H1 (cell line): ENCODE measurements around the gene MIGA1. TPM values are rescaled to one million over a fixed set of nuclear protein-coding genes. Genes with fewer than 3 reads are reported as not detected.

Source experiments
- CTCF ChIA-PET: fragments of 300-600 bp; sonication (Branson Sonifier 250); formaldehyde crosslinking; loops from one replicate; lab custom pipeline; 2021; ENCODE audit not compliant: partially characterized antibody; lab: Charles Lee
- POLR2A ChIA-PET: fragments of 300-600 bp; sonication (Branson Sonifier 250); formaldehyde crosslinking; loops from one replicate; lab custom pipeline; 2021; ENCODE audit warnings: inconsistent platforms; ENCODE audit not compliant: partially characterized antibody; lab: Charles Lee
- DNase-seq, 2 experiments: peaks; one replicate each; pipeline versions ENCODE4 v3.0.0 to v3.0.0-alpha.2; 2010 to 2022; ENCODE audit warnings: low spot score in 2 of 2, low read depth in 1 of 2, mixed read lengths in 1 of 2
- FAIRE-seq: peaks from 2 replicates; lab custom pipeline; 2011; peaks lifted over from hg19 to GRCh38; lab: Jason Lieb, UNC
- H2AFZ ChIP-seq: 2 replicates; pipeline ENCODE4 v1.8.1; 2012; ENCODE audit warnings: low read length, inconsistent platforms
- H2AK5ac ChIP-seq: 2 replicates; pipeline ENCODE4 v1.6.1; 2013; ENCODE audit warnings: low read depth, low read length
- H2BK120ac ChIP-seq: replicated peaks from 2 replicates; pipeline ENCODE3; 2013; ENCODE audit warnings: low read depth, low read length, inconsistent platforms
- H2BK12ac ChIP-seq: 2 replicates; pipeline ENCODE4 v1.6.1; 2013; ENCODE audit warnings: low read depth, low read length
- H2BK15ac ChIP-seq: 2 replicates; pipeline ENCODE4 v1.6.1; 2013; ENCODE audit warnings: low read length
- H2BK20ac ChIP-seq: 2 replicates; pipeline ENCODE4 v1.6.1; 2013; ENCODE audit warnings: low read length
- H2BK5ac ChIP-seq: 2 replicates; pipeline ENCODE4 v1.6.1; 2013; ENCODE audit warnings: low read depth, low read length
- H3K14ac ChIP-seq: 2 replicates; pipeline ENCODE4 v1.6.1; 2013; ENCODE audit warnings: inconsistent platforms; ENCODE audit not compliant: insufficient read length
- H3K18ac ChIP-seq: 2 replicates; pipeline ENCODE4 v1.6.1; 2013; ENCODE audit warnings: low read length; ENCODE audit errors: extremely low read depth
- H3K23ac ChIP-seq: 2 replicates; pipeline ENCODE4 v1.6.1; 2013; ENCODE audit warnings: inconsistent platforms; ENCODE audit not compliant: insufficient read length
- H3K23me2 ChIP-seq: 2 replicates; pipeline ENCODE4 v1.6.1; 2013; ENCODE audit warnings: low read depth, low read length
- H3K27ac ChIP-seq: 2 replicates; pipeline ENCODE4 v1.6.1; 2011; ENCODE audit warnings: low read depth, low read length, inconsistent platforms
- H3K27me3 ChIP-seq, 4 experiments: replicated peaks in 1 of 4; 1 replicate in 1 of 4; 2 replicates in 3 of 4; pipeline versions ENCODE4 v1.6.1 to v1.8.1; 2011 to 2013; ENCODE audit warnings: low read length in 3 of 4, mild to moderate bottlenecking in 3 of 4, inconsistent platforms in 2 of 4, mixed read lengths in 2 of 4, moderate library complexity in 1 of 4; ENCODE audit not compliant: control insufficient read depth in 3 of 4, insufficient read depth in 3 of 4; ENCODE audit errors: extremely low read depth in 1 of 4
- H3K36me3 ChIP-seq, 4 experiments: 2 replicates each; pipeline versions ENCODE4 v1.6.1 to v1.8.1; 2011 to 2013; ENCODE audit warnings: mild to moderate bottlenecking in 4 of 4, low read length in 3 of 4, moderate library complexity in 2 of 4, control low read depth in 1 of 4, inconsistent platforms in 1 of 4; ENCODE audit not compliant: insufficient read depth in 4 of 4, control insufficient read depth in 2 of 4
- H3K4ac ChIP-seq: replicated peaks from 2 replicates; pipeline ENCODE3; 2013; ENCODE audit warnings: low read length, low read depth, mixed read lengths, inconsistent platforms; ENCODE audit not compliant: insufficient read length
- H3K4me1 ChIP-seq, 4 experiments: replicated peaks in 1 of 4; 1 replicate in 1 of 4; 2 replicates in 3 of 4; pipeline versions ENCODE4 v1.6.1 to v1.8.1; 2011 to 2013; ENCODE audit warnings: low read length in 3 of 4, inconsistent platforms in 2 of 4, mixed read lengths in 1 of 4; ENCODE audit not compliant: insufficient read depth in 4 of 4, control insufficient read depth in 3 of 4
- H3K4me2 ChIP-seq, 2 experiments: 2 replicates each; pipeline versions ENCODE4 v1.6.1 to v1.8.1; 2011 to 2013; ENCODE audit warnings: low read depth in 2 of 2, low read length in 2 of 2, control low read depth in 1 of 2, inconsistent platforms in 1 of 2, mild to moderate bottlenecking in 1 of 2; ENCODE audit not compliant: insufficient read depth in 1 of 2
- H3K4me3 ChIP-seq, 4 experiments: fragments of 200-600, 300-600 bp in 1 of 4; sonication (generic), shearing (Covaris generic), sonication (Bioruptor Twin) in 1 of 4; 2 replicates each; pipeline versions ENCODE4 v1.5.1 to v1.8.1; 2011 to 2016; ENCODE audit warnings: low read length in 4 of 4, low read depth in 3 of 4, control low read depth in 2 of 4, inconsistent platforms in 2 of 4, mild to moderate bottlenecking in 2 of 4, mixed read lengths in 1 of 4, moderate library complexity in 1 of 4; ENCODE audit not compliant: insufficient read depth in 2 of 4; ENCODE audit errors: extremely low read depth in 1 of 4
- H3K56ac ChIP-seq: replicated peaks from 2 replicates; pipeline ENCODE3; 2013; ENCODE audit warnings: low read depth, mild to moderate bottlenecking, mixed read lengths, low read length, inconsistent platforms; ENCODE audit not compliant: insufficient read length
- H3K79me1 ChIP-seq: 2 replicates; pipeline ENCODE4 v1.6.1; 2013; ENCODE audit warnings: low read depth, low read length, control low read depth
- H3K79me2 ChIP-seq, 2 experiments: 2 replicates each; pipeline versions ENCODE4 v1.6.1 to v1.8.1; 2012 to 2013; ENCODE audit warnings: low read length in 2 of 2, mild to moderate bottlenecking in 2 of 2, inconsistent platforms in 1 of 2; ENCODE audit not compliant: insufficient read depth in 2 of 2, control insufficient read depth in 1 of 2
- H3K9ac ChIP-seq, 4 experiments: replicated peaks in 1 of 4; 1 replicate in 1 of 4; 2 replicates in 3 of 4; pipeline versions ENCODE4 v1.6.1 to v1.8.1; 2011 to 2013; ENCODE audit warnings: low read depth in 3 of 4, low read length in 3 of 4, control low read depth in 2 of 4, mild to moderate bottlenecking in 2 of 4, moderate library complexity in 2 of 4, inconsistent platforms in 1 of 4; ENCODE audit errors: extremely low read depth in 1 of 4
- H3K9me3 ChIP-seq, 2 experiments: 2 replicates each; pipeline versions ENCODE4 v1.6.1 to v1.8.1; 2012 to 2013; ENCODE audit warnings: mild to moderate bottlenecking in 2 of 2, moderate library complexity in 2 of 2, control low read depth in 1 of 2, inconsistent platforms in 1 of 2, low read depth in 1 of 2, low read length in 1 of 2, mixed read lengths in 1 of 2; ENCODE audit not compliant: insufficient read depth in 2 of 2
- H4K20me1 ChIP-seq, 2 experiments: replicated peaks in 1 of 2; 2 replicates each; pipeline versions ENCODE3 to v1.8.1; 2011 to 2013; ENCODE audit warnings: inconsistent platforms in 2 of 2, low read length in 2 of 2, mild to moderate bottlenecking in 1 of 2; ENCODE audit not compliant: insufficient read depth in 2 of 2, control insufficient read depth in 1 of 2
- H4K5ac ChIP-seq: 2 replicates; pipeline ENCODE4 v1.6.1; 2013; ENCODE audit warnings: low read length, low read depth, mixed read lengths, inconsistent platforms; ENCODE audit not compliant: insufficient read length
- H4K8ac ChIP-seq: 2 replicates; pipeline ENCODE4 v1.8.0; 2013; ENCODE audit warnings: mild to moderate bottlenecking, moderate library complexity, low read length, inconsistent platforms; ENCODE audit not compliant: insufficient read depth; ENCODE audit errors: extremely low read depth
- H4K91ac ChIP-seq: replicated peaks from 2 replicates; pipeline ENCODE3; 2013; ENCODE audit warnings: low read length, mixed read lengths, inconsistent platforms; ENCODE audit not compliant: insufficient read length
- FOSL1 ChIP-seq: IDR thresholded peaks from 2 replicates; pipeline ENCODE4 v1.6.1; 2011; ENCODE audit warnings: mild to moderate bottlenecking, low read depth, low read length, moderate library complexity; ENCODE audit not compliant: insufficient read depth
- GABPA ChIP-seq: IDR thresholded peaks from 2 replicates; pipeline ENCODE4 v1.6.1; 2011; ENCODE audit warnings: mild to moderate bottlenecking, low read length, moderate library complexity, borderline replicate concordance; ENCODE audit not compliant: insufficient read depth
- RFX5 ChIP-seq: IDR thresholded peaks from 2 replicates; pipeline ENCODE4 v1.6.1; 2011; ENCODE audit warnings: low read depth, low read length, improper control_type of control experiment, borderline replicate concordance
- WGBS, 2 experiments: shearing (Covaris generic) in 1 of 2; methylation state at CpG; one replicate each; pipeline versions ENCODE4 v1.1.6 to v1.1.7; 2013 to 2015; ENCODE audit warnings: low lambda C conversion rate in 2 of 2, mixed read lengths in 2 of 2, inconsistent platforms in 1 of 2, low coverage in 1 of 2, missing lambda C conversion rate in 1 of 2; ENCODE audit not compliant: insufficient replicate concordance in 2 of 2, insufficient coverage in 1 of 2, insufficient read length in 1 of 2; ENCODE audit errors: extremely low coverage in 1 of 2, missing lambda C conversion rate in 1 of 2; 5-methylcytosine and 5-hydroxymethylcytosine counted together
- polyA plus RNA-seq, 7 experiments: library from polyadenylated mRNA; depleted of rRNA in 3 of 7; stranded (reverse) in 5 of 7; unstranded in 2 of 7; fragments of >200 nt in 5 of 7; fragments of 200-250 nt in 2 of 7; gene quantifications; 1 replicate in 5 of 7; 2 replicates in 1 of 7; 4 replicates in 1 of 7; pipeline versions ENCODE4 v1.2.1 to v1.2.3, GENCODE V29; 2011 to 2013; ENCODE audit warnings: missing spikeins in 2 of 7, mixed read lengths in 2 of 7
- total RNA-seq: library from RNA; stranded (reverse); fragmentation: NEBNext Ultra II Directional; extraction: Animal tissue kit (Norgen Biotek cat#: 25700); gene quantifications from 2 replicates; pipeline ENCODE4 v1.2.1, GENCODE V29; 2021

MIGA1 gene
- total and polyA plus RNA-seq, 2 of the 8 experiments (the other 6 are each of a cell fraction or from before 2014, with no cell fraction given) = 0.95 to 7.0 TPM

DNA sequence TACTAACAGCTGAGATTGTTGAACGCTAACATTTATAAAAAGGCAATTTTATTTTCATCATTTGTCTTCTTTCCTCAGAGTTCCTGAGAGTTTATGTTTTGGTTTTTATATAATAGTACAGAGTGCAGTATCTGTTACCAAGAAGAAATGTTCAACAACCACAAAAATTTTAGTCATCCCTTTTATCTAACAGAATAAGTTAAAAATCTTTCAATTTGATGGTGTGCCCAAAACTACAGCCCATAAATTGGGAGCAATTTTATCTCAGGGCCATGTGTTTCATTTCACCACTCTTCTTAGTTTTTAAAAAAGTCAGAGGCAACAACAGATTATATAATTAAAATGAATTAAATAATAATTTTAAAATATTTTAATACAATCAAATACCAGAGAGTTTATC, 146.1 kb downstream of the MIGA1 start:
- H4K91ac ChIP-seq = no peak overlapping the region
- H3K4me2 ChIP-seq = no peak overlapping the region
- H2BK5ac ChIP-seq = no peak overlapping the region
- no peak overlapping the region for H3K27ac ChIP-seq
- TF ChIP-seq RFX5 (no peak), GABPA (no peak), FOSL1 (no peak)
- CTCF ChIA-PET = no interaction called here
- DNase-seq = no peak
- H3K14ac ChIP-seq = no peak overlapping the region
- H3K4me1 ChIP-seq = no peaks in the 10 kb centered on the region
- no peaks in the 10 kb centered on the region; a peak in 1 of 8 replicates for H3K36me3 ChIP-seq
- no peaks in the 10 kb centered on the region for H3K27me3 ChIP-seq
- H3K23me2 ChIP-seq = no peaks in the 10 kb centered on the region
- POLR2A ChIA-PET = no interaction called here
- no peak overlapping the region for H3K4me3 ChIP-seq
- H3K79me1 ChIP-seq = no peaks in the 10 kb centered on the region
- H2AFZ ChIP-seq = no peak overlapping the region
- H4K20me1 ChIP-seq = no peaks in the 10 kb centered on the region
- no peak overlapping the region for H2BK20ac ChIP-seq
- H3K18ac ChIP-seq = no peak overlapping the region
- no peak overlapping the region for H3K4ac ChIP-seq
- FAIRE-seq = no peak
- no peak overlapping the region for H2BK12ac ChIP-seq
- H2BK15ac ChIP-seq = no peak overlapping the region
- 100% methylated on average over 1 of the region's 1 CpG; no CpG with 5 or more reads in 1 of the 2 experiments for WGBS, 2 experiments
- H3K9me3 ChIP-seq = no peaks in the 10 kb centered on the region
- H4K8ac ChIP-seq = no peak overlapping the region
- no peak overlapping the region for H3K56ac ChIP-seq
- no peak overlapping the region for H4K5ac ChIP-seq
- H3K9ac ChIP-seq = no peak overlapping the region
- no peak overlapping the region for H2BK120ac ChIP-seq
- no peak overlapping the region for H2AK5ac ChIP-seq
- no peak overlapping the region for H3K23ac ChIP-seq
- H3K79me2 ChIP-seq = no peaks in the 10 kb centered on the region
